Measurements from ENCODE around the gene RALY. TPM values are rescaled to one million over a fixed set of nuclear protein-coding genes. Genes with fewer than 3 reads are reported as not detected.

RALY gene
- 118 to 158 TPM (median 156 TPM) in 5 replicates for total RNA-seq (2022; extraction: Qiagen RNA extraction)

DNA sequence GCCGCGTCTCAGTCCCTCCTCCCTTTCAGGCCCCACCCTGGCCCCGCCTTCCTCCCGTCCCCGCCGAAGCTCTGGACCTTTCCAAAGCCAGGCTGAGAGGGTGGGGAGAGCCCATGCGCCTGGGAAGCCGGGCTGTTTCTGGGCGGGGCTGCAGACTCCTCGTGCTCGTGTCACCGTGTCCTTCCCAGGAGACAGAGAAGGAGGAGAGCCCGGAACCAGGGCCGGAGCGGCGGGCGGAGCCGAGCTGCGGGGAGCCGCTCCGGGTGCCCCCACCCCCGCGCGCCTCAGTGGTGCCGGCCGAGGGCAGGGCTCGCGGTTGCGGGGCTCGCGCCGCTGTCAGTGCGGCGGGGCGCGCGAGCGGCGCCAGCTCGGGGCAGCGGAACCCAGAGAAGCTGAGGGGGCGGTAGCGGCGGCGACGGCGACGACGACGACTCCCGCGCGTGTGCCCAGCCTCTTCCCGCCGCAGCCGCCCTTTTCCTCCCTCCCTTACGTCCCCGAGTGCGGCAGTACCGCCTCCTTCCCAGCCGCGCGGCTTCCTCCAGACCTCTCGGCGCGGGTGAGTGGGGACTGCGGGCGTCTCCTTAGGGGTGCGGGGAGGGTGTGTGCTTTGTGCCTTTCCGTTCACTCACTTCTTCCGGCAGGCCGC, at the start of gene RALY:
Gene RALY (plus strand): TSS at position 336 of the 646 bp plus-strand sequence. CDS start 78,164 bp downstream, outside the sequence.

DNA sequence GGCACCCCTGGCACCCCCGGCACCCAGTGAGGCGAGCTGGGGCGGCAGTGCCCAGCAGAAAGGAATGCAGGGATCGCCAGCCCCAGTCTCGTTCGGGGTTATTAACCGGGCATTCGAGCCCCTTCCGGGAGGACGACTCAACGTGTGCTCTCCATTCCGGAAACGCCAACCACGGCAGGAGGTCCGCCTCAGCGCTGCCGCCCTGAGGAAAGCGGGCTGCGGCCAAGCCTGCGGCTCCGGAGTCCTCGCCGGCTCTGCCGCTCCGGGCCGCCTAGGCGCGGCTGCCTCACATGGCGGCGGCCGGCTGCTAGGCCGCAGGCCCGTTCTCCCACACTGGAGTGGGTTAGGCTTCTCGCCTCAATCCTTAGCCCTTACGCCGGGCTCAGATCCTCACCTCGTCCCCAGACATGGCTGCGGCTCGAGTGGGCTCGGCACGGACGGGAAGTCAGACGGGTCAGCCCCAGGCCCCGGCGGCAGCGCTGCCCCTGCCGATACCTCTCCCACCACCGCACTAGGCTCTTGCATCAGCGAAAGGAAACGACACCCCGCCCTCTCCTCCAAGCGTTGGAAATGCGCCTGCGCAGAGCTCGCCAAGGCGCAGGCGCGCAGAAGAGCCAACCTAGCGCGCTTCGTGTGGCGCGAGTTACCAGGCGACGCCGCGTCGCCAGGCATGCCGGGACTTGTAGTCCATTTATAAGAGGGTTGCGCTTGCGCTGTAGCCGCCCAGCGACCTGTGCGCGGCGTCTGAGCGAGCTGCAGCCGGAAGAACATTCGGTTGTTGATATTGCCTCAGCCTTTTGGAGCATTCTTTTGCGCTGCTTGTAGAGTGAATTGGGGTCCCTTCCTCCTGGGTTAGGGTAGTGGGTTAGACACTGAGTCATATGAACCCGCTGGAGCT, 118.2 kb downstream of the RALY start, which contains the start of gene EIF2S2:
Gene EIF2S2 (minus strand): TSS at position 542 of the 898 bp plus-strand sequence. CDS start 133 bp downstream, at position 409.

Other genes with a start within 250 kb of the RALY start
- 163 to 184 TPM (median 178 TPM) in 5 replicates for gene CHMP4B, start 182.6 kb upstream of the RALY start, total RNA-seq (2022; extraction: Qiagen RNA extraction)
- gene EIF2S2, start 118.3 kb downstream of the RALY start, total RNA-seq (2022; extraction: Qiagen RNA extraction) = 93.0 to 135 TPM (median 96.9 TPM) in 5 replicates
- gene ASIP, start 247.5 kb downstream of the RALY start, total RNA-seq (2022; extraction: Qiagen RNA extraction) = not detected in 5 replicates